Astrocyte (in vitro differentiated cells and primary cell): ENCODE data around the gene ZNF467. TPM values are rescaled to one million over a fixed set of nuclear protein-coding genes. Genes with fewer than 3 reads are reported as not detected.

ENCODE experiments used
- DNase-seq: peaks from one replicate; pipeline ENCODE4 v3.0.0-alpha.2; 2010; ENCODE audit warnings: low read depth
- FAIRE-seq: peaks from 2 replicates; lab custom pipeline; 2011; peaks lifted over from hg19 to GRCh38; lab: Jason Lieb, UNC
- H2AFZ ChIP-seq: 2 replicates; pipeline ENCODE4 v1.6.0; 2012; ENCODE audit warnings: low read depth, low read length, inconsistent platforms
- H3K27ac ChIP-seq: 2 replicates; pipeline ENCODE4 v1.5.1; 2011; ENCODE audit warnings: low read depth, low read length, inconsistent platforms
- H3K27me3 ChIP-seq: 2 replicates; pipeline ENCODE4 v1.6.0; 2011; ENCODE audit warnings: low read length, inconsistent platforms; ENCODE audit not compliant: insufficient read depth
- H3K36me3 ChIP-seq: 2 replicates; pipeline ENCODE4 v1.5.1; 2011; ENCODE audit warnings: low read length, inconsistent platforms; ENCODE audit not compliant: insufficient read depth
- H3K4me1 ChIP-seq: 2 replicates; pipeline ENCODE4 v1.5.1; 2011; ENCODE audit warnings: low read length, inconsistent platforms; ENCODE audit not compliant: insufficient read depth
- H3K4me2 ChIP-seq: 2 replicates; pipeline ENCODE4 v1.6.0; 2012; ENCODE audit warnings: low read length, inconsistent platforms
- H3K4me3 ChIP-seq: 2 replicates; pipeline ENCODE4 v1.5.1; 2011; ENCODE audit warnings: low read depth, mild to moderate bottlenecking, low read length, inconsistent platforms; ENCODE audit not compliant: insufficient read depth
- H3K79me2 ChIP-seq: 2 replicates; pipeline ENCODE4 v1.6.0; 2012; ENCODE audit warnings: mild to moderate bottlenecking, low read length, inconsistent platforms; ENCODE audit not compliant: insufficient read depth
- H3K9ac ChIP-seq: 2 replicates; pipeline ENCODE4 v1.6.0; 2012; ENCODE audit warnings: mild to moderate bottlenecking, low read length, inconsistent platforms
- H3K9me3 ChIP-seq: 2 replicates; pipeline ENCODE4 v1.5.1; 2012; ENCODE audit warnings: low read depth, mild to moderate bottlenecking, low read length, inconsistent platforms; ENCODE audit not compliant: insufficient read depth
- H4K20me1 ChIP-seq: 2 replicates; pipeline ENCODE4 v1.6.0; 2012; ENCODE audit warnings: low read length, inconsistent platforms; ENCODE audit not compliant: insufficient read depth
- H3K27ac Mint-ChIP-seq: one replicate; pipeline ENCODE4 v1.8.0; 2021; ENCODE audit warnings: mild to moderate bottlenecking, mixed read lengths; ENCODE audit not compliant: unreplicated experiment
- H3K27me3 Mint-ChIP-seq: one replicate; pipeline ENCODE4 v1.8.0; 2021; ENCODE audit warnings: low read depth, mixed read lengths; ENCODE audit not compliant: unreplicated experiment
- H3K36me3 Mint-ChIP-seq: one replicate; pipeline ENCODE4 v1.8.0; 2021; ENCODE audit warnings: low read depth, mixed read lengths; ENCODE audit not compliant: unreplicated experiment
- H3K4me1 Mint-ChIP-seq: one replicate; pipeline ENCODE4 v1.8.0; 2021; ENCODE audit warnings: low read depth, mixed read lengths; ENCODE audit not compliant: unreplicated experiment
- H3K4me3 Mint-ChIP-seq: one replicate; pipeline ENCODE4 v1.8.0; 2021; ENCODE audit warnings: mild to moderate bottlenecking, moderate library complexity, mixed read lengths; ENCODE audit not compliant: unreplicated experiment
- H3K9me3 Mint-ChIP-seq: one replicate; pipeline ENCODE4 v1.8.0; 2021; ENCODE audit warnings: mild to moderate bottlenecking, mixed read lengths; ENCODE audit not compliant: unreplicated experiment
- CTCF ChIP-seq: IDR thresholded peaks from 2 replicates; pipeline ENCODE4 v1.5.1; 2011; ENCODE audit warnings: low read depth, mild to moderate bottlenecking, inconsistent platforms, low read length, moderate library complexity; ENCODE audit not compliant: insufficient read depth
- EZH2 ChIP-seq: IDR thresholded peaks from 2 replicates; pipeline ENCODE4 v1.6.1; 2012; ENCODE audit warnings: mild to moderate bottlenecking, low read length, inconsistent platforms; ENCODE audit not compliant: insufficient read depth
- total RNA-seq: library from RNA; stranded (reverse); gene quantifications from 2 replicates; pipeline ENCODE4 v1.2.1, GENCODE V29; 2021

Gene ZNF467
- total RNA-seq, 1 donor from 2014 or later, result 16.6 TPM

- Mint-ChIP-seq H3K27ac (no peak overlapping the region), H3K9me3 (no peaks in the 10 kb centered on the region), H3K36me3 (no peaks in the 10 kb centered on the region), H3K4me3 (no peak overlapping the region), H3K27me3 (peaks cover 10% of the 10 kb centered on the region), H3K4me1 (no peaks in the 10 kb centered on the region)
- H3K9me3 ChIP-seq, result no peaks in the 10 kb centered on the region
- H3K4me2 ChIP-seq, result no peak overlapping the region
- H2AFZ ChIP-seq, result no peak overlapping the region
- H3K4me1 ChIP-seq, result no peaks in the 10 kb centered on the region
- H3K4me3 ChIP-seq, result no peak overlapping the region
- no peak for TF ChIP-seq EZH2
- no peak for TF ChIP-seq CTCF
- no peak overlapping the region for H3K9ac ChIP-seq
- no peaks in the 10 kb centered on the region for H4K20me1 ChIP-seq
- H3K27me3 ChIP-seq, result no peaks in the 10 kb centered on the region
- H3K36me3 ChIP-seq, result no peaks in the 10 kb centered on the region
- DNase-seq (no peak), FAIRE-seq (no peak)
- H3K79me2 ChIP-seq, result no peaks in the 10 kb centered on the region
- H3K27ac ChIP-seq, result no peak overlapping the region
Observed at GRCh38 chr7:149819961-149820340, 46.6 kb upstream of the ZNF467 start.

- Histone ChIP-seq H3K4me2 (no peak overlapping the region), H3K79me2 (no peaks in the 10 kb centered on the region), H2AFZ (no peak overlapping the region), H3K27me3 (no peaks in the 10 kb centered on the region), H3K27ac (no peak overlapping the region), H3K9me3 (no peaks in the 10 kb centered on the region), H4K20me1 (no peaks in the 10 kb centered on the region), H3K4me1 (no peaks in the 10 kb centered on the region), H3K36me3 (no peaks in the 10 kb centered on the region), H3K4me3 (no peak overlapping the region), H3K9ac (no peak overlapping the region)
- Mint-ChIP-seq H3K4me3 (no peak overlapping the region), H3K4me1 (no peaks in the 10 kb centered on the region), H3K9me3 (no peaks in the 10 kb centered on the region), H3K36me3 (no peaks in the 10 kb centered on the region), H3K27me3 (peaks cover 10% of the 10 kb centered on the region), H3K27ac (no peak overlapping the region)
- TF ChIP-seq CTCF (no peak), EZH2 (no peak)
- no peak for DNase-seq
- FAIRE-seq, result no peak
Observed at GRCh38 chr7:149819141-149819960, 46.0 kb upstream of the ZNF467 start.

GRCh38 chr7:149818536-149818840 is 45.1 kb upstream of the ZNF467 start:
- no peak for TF ChIP-seq CTCF
- no peak for TF ChIP-seq EZH2
- no peak for FAIRE-seq
- no peaks in the 10 kb centered on the region for H3K36me3 Mint-ChIP-seq
- H3K4me3 Mint-ChIP-seq, result no peak overlapping the region
- Histone ChIP-seq H3K4me1 (no peaks in the 10 kb centered on the region), H3K9ac (no peak overlapping the region), H2AFZ (no peak overlapping the region), H3K27ac (no peak overlapping the region), H4K20me1 (no peaks in the 10 kb centered on the region), H3K36me3 (no peaks in the 10 kb centered on the region), H3K4me3 (no peak overlapping the region), H3K27me3 (no peaks in the 10 kb centered on the region), H3K4me2 (no peak overlapping the region), H3K9me3 (no peaks in the 10 kb centered on the region), H3K79me2 (no peaks in the 10 kb centered on the region)
- H3K27ac Mint-ChIP-seq, result no peak overlapping the region
- no peaks in the 10 kb centered on the region for H3K9me3 Mint-ChIP-seq
- DNase-seq, result no peak
- H3K4me1 Mint-ChIP-seq, result no peaks in the 10 kb centered on the region
- peaks cover 13% of the 10 kb centered on the region for H3K27me3 Mint-ChIP-seq
